Activated CD4-positive, CD25-positive, alpha-beta regulatory T cell treated with anti-CD3 and anti-CD28 coated beads, Interleukin-2, amount 50 U/mL, for 24 hours (primary cell): ENCODE measurements around the gene TMEM258.

Experiments
- ATAC-seq, 2 donors: fragments of 150-1000 bp; cut with Tn5 transposase; one replicate each; pipeline ENCODE4 v1.10.0; 2021; ENCODE audit warnings: mild to moderate bottlenecking in 1 of 2, moderate library complexity in 1 of 2

The TMEM258 gene

DNA sequence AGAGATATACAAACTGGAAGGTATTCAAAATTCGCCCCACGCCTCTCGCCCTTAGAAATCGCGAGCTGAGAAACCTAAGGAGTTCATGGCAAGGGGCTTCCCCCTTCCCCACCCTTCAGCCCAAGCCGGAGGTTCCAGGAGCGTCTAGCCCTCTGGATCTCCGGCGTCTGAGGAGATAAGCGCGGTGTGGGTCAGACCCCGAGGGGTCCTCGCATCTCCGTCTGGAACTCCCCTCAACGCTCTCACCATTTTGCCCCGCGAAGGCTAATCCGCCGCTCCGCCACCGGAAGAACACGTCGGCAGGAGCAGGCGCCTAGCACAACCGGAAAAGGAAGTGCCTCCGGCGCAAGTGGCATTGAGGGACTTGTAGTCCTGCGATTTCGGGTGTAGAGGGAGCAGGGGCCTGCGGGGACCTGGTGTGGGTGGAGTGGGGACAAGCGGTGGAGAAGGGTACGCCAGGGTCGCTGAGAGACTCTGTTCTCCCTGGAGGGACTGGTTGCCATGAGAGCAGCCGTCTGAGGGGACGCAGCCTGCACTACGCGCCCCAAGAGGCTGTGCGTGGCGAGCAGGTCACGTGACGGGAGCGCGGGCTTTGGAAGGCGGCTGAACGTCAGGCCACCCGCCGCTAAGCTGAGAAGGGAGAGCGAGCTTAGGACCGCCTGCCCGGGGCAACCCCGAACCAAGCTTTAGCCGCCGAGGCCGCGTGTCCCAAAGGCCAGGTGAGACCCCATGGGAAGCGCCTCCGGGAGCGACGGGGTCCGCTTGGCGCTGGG, at the start of gene TMEM258, which contains the start of gene FEN1:
Gene TMEM258 (minus strand): TSS at position 290 of the 773 bp plus-strand sequence. CDS start 41 bp downstream, at position 249.
Gene FEN1 (plus strand): TSS at position 602 of the 773 bp plus-strand sequence. CDS start 2,451 bp downstream, outside the sequence.
- ATAC-seq = peak; percentile 91

GRCh38 chr11:61841636-61842527, 49.5 kb upstream of the TMEM258 start:
- no peak for ATAC-seq

DNA sequence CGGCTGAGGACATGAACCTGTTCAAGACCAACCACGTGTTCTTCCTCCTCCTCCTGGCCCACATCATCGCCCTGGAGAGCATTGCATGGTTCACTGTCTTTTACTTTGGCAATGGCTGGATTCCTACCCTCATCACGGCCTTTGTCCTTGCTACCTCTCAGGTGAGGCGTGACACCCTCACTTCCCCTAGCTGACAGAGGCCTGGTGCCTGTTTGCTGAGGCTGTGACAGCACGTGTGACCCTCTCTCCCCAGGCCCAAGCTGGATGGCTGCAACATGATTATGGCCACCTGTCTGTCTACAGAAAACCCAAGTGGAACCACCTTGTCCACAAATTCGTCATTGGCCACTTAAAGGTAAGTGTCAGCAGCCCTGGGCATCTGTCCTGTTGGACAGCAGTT, 48.0 kb upstream of the TMEM258 start:
- ATAC-seq = no peak

- no peak for ATAC-seq
Observed at GRCh38 chr11:61839742-61840141, 47.3 kb upstream of the TMEM258 start.

- ATAC-seq = no peak
Observed at GRCh38 chr11:61838921-61839320, 46.5 kb upstream of the TMEM258 start.

GRCh38 chr11:61838501-61838900, 46.1 kb upstream of the TMEM258 start:
- ATAC-seq = no peak

- no peak for ATAC-seq
Observed at GRCh38 chr11:61837411-61838005, 45.1 kb upstream of the TMEM258 start.

- no peak for ATAC-seq
Observed at GRCh38 chr11:61836193-61836592, 43.8 kb upstream of the TMEM258 start.

DNA sequence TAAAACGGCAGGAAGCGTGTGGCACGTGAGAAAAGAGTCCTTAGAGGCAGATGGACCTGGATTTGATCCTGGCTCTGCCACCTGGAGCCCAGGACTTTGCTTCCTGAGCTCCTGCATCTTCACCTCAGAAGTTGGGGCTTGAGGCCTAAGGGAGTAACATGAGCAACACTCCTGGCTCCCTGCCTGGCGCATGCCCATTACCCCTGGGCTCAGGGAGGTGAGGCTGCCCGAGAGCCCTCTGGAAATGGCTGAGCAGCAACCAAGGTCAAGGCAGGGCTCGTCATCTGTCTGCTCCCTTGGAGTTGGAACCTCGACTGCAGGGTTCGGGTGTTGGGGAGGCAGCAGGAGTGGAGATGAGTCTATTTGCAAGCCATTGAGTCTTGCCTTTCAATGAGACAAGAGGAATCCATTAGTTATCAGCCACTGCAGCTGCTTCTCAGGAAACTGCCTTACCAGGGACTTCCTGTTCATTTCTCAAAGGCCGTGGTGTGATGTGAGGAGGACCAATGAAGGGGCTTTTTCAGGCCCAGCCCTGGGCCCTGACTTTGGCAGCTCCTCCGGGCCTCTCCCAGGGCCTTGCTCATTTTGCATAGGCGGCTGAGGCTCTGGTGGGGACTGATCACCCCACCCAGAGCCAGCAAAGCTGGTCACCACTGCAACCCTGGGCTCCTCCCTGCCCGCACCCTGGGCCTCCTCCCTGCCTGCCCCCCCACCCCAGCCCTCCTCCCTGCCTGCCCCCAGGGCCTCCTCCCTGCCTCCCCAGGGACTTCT, 42.1 kb upstream of the TMEM258 start:
- ATAC-seq = peak; percentile 60 to 76

DNA sequence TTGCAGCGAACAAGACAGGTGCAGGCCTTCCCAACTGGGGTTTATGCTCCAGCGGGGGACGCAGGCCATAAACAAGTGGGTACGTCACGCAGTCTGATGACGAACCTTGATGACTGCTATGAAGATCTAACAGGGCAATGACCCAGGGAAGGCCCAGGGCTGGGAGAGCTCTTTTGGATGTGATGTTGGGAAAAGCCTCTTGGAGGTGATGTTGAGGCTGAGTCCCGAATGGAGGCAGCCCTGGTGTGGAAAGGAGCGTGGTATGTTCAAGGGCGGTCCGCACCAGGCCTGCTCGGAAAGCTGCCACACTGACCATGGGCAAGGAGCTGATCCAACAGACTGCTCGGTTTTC, 41.5 kb upstream of the TMEM258 start:
- ATAC-seq = no peak

GRCh38 chr11:61833471-61833870, 41.1 kb upstream of the TMEM258 start:
- ATAC-seq = no peak

DNA sequence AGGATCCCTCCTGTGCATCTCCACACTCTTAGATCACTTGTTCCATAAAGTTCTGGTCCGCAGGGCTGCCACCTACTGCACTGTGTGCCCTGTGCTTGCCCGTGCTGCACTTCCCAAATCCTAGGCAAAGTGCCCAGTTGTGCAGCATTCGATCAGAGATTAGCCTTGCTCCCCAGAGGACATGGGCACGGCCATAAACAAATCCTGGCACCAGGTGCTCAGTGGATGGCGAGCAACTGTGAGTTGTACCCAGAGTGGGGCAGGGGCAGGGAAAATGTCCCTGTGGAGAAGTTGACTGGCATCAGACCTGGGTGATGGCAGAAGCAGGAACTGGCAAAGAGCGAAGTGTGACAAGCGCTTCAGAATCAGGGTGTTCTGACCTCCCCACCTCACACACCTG, 40.4 kb upstream of the TMEM258 start:
- no peak for ATAC-seq

GRCh38 chr11:61832207-61832606, 39.8 kb upstream of the TMEM258 start:
- no peak for ATAC-seq

DNA sequence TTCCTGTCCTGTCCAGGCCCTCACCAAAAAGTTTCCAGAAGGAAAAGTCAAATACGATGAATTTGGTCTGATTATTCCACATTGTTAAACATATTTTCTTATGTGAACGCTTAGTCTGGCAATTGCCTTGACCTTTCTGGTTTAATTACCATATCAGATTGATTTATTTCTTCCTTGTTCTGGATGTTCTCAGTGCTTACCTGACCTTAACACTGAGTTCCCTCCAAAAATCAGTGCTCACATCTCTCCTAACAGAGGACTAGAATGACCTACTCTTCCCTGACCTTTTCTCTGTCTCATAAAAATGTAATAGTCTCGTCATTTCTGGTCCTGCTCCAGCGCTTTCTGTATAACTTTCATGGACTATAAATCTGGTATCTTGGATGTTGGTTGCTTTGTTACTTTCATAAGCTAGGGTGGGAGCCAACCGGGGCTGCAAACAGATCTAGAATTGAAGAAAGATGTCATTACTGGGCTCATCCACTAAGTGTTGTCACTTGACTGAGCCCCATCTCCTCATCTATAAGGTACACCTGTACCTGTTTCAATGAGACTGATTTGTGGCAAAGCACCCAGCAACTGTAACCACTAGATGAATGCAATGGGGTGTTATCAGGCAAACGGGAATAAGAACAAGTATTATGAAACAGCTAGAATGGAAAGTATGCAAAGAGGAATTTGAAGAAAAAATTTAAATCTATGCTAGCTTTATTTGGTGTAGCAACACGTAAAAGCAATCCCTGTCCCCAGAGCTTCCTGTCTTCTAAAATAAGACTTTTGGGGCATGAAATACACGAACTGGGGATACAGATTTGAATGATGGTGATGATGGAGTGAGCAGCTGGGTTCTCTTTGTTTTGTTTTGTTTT, 38.1 kb upstream of the TMEM258 start:
- ATAC-seq = no peak

GRCh38 chr11:61829806-61830205, 37.4 kb upstream of the TMEM258 start:
- ATAC-seq = no peak

DNA sequence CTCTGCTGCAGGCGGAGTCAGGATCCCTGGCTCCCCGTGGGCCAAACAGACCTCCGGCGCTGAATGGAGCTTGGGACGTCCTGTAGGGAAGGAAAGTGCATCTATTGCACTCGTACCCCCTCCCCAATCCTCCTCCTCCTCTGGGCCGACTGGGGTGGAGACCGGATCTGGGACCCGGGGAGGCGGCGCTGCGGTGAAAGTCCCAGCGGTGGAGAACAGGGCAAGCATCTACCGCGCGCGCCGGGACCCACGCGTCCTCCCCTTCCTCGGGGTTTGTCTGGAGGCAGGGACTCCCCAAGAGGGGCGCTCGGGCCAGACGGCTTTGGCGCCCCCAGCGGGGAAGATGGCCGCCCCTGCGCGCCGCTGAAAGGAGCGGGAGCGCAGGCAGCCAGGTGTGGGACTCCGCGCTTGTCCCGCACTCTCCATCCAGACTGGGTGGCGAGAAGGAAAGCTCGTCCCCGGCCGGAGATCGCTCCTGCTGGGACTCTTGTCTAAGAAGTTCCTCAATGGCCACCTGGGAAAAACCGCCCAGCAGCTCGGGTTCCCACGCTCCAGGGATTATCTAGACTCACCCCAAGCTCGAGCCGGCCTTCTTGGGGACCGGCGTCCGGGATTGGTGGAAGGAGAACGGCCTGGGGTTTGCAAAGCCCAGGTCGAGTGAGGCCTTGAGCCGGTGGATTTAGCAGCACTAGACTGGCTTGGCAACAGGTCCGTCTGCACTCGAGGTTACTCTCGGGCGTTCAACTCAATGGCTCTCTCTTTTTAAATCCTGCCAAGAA, 36.4 kb upstream of the TMEM258 start:
- ATAC-seq = peak in 1 of 2 donors; percentile 10

DNA sequence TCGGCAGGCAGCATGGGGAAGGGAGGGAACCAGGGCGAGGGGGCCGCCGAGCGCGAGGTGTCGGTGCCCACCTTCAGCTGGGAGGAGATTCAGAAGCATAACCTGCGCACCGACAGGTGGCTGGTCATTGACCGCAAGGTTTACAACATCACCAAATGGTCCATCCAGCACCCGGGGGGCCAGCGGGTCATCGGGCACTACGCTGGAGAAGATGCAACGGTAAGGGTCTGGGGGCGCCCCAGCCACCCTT, 35.9 kb upstream of the TMEM258 start:
- no peak for ATAC-seq

- peak; percentile 51 to 57 for ATAC-seq
Observed at GRCh38 chr11:61827571-61828378, 35.4 kb upstream of the TMEM258 start, which contains the start of gene FADS2. Gene FADS2 (plus strand): TSS chr11:61828300. CDS start chr11:61828391, 91 bp downstream.

- ATAC-seq = no peak
Observed at GRCh38 chr11:61826930-61827570, 34.7 kb upstream of the TMEM258 start.
